ENCODE data around the gene LHFPL3.

GRCh38 chr7:104914421-104914820 lies 586.0 kb downstream of the LHFPL3 start:
- no peak for TF ChIP-seq CTCF (IDR thresholded peaks at IDR 0.05)
- no peak for TF ChIP-seq TAF1 (IDR thresholded peaks at IDR 0.05; ENCODE audit: borderline replicate concordance, low read depth, low read length)
- no peak for TF ChIP-seq MXI1 (IDR thresholded peaks at IDR 0.05; ENCODE audit: low read depth, low read length)
- no peak for TF ChIP-seq POLR2AphosphoS5 (IDR thresholded peaks at IDR 0.05; ENCODE audit: low read depth, low read length)
- no peak for TF ChIP-seq FOXM1 (IDR thresholded peaks at IDR 0.05; ENCODE audit: low read depth)
- no peak for TF ChIP-seq GABPA (IDR thresholded peaks at IDR 0.05; ENCODE audit: low read depth)
- no peak for TF ChIP-seq RXRA (IDR thresholded peaks at IDR 0.05; ENCODE audit: borderline replicate concordance, low read depth)
- no peak for TF ChIP-seq PBX3 (IDR thresholded peaks at IDR 0.05)
- TF ChIP-seq USF1 (IDR thresholded peaks at IDR 0.05; ENCODE audit: borderline replicate concordance, low read depth): no peak
- no peak for TF ChIP-seq SMC3 (IDR thresholded peaks at IDR 0.05; ENCODE audit: low read depth, low read length)
- no peak for TF ChIP-seq NFIC (IDR thresholded peaks at IDR 0.05; ENCODE audit: borderline replicate concordance)
- TF ChIP-seq EP300 (IDR thresholded peaks at IDR 0.05; ENCODE audit: borderline replicate concordance in 1 of 2, low read depth in 1 of 2, low read length in 1 of 2): no peak
- TF ChIP-seq RCOR1 (IDR thresholded peaks at IDR 0.05; ENCODE audit: low read length): no peak

All from SK-N-SH (cell line).